PC-3 (cell line): ENCODE data around the gene CLDND1. TPM values are rescaled to one million over a fixed set of nuclear protein-coding genes. Genes with fewer than 3 reads are reported as not detected.

Experiments
- ATAC-seq: fragments of 200-7000 bp; cut with Tn5 transposase; 2 replicates; pipeline ENCODE4 v1.9.1; 2020; ENCODE audit warnings: mild to moderate bottlenecking, moderate library complexity
- BruUV-seq: library from RNA; stranded (reverse); fragments of 400-500 nt; replicated peaks from 2 replicates; lab custom pipeline; 2021; lab: Mats Ljungman, UMichigan
- CTCF ChIA-PET: fragments of 300-600 bp; sonication (Branson Sonifier 250); formaldehyde crosslinking; loops from one replicate; lab custom pipeline; 2022; ENCODE audit warnings: antibody characterized with exemption; lab: Charles Lee
- POLR2A ChIA-PET: fragments of 300-600 bp; sonication (Branson Sonifier 250); formaldehyde crosslinking; loops from one replicate; lab custom pipeline; 2022; ENCODE audit warnings: antibody characterized with exemption; ENCODE audit not compliant: unreplicated experiment; lab: Charles Lee
- DNase-seq: peaks from one replicate; pipeline ENCODE4 v3.0.0-alpha.2; 2015
- H2AFZ ChIP-seq: fragments of 300-600 bp; sonication (generic); 2 replicates; pipeline ENCODE4 v1.6.0; 2016; ENCODE audit warnings: antibody characterized with exemption, low read length
- H3F3A ChIP-seq: fragments of 300-600 bp; sonication (generic); one replicate; pipeline ENCODE4 v1.6.0; 2017; ENCODE audit warnings: antibody characterized with exemption, low read length, control low read depth, mild to moderate bottlenecking; ENCODE audit not compliant: unreplicated experiment
- H3K27ac ChIP-seq: fragments of 300-600 bp; sonication (generic); 2 replicates; pipeline ENCODE4 v1.5.1; 2016; ENCODE audit warnings: mild to moderate bottlenecking, low read length
- H3K27me3 ChIP-seq: fragments of 300-600 bp; sonication (generic); 2 replicates; pipeline ENCODE4 v1.6.1; 2016; ENCODE audit warnings: low read length, mixed read lengths
- H3K36me3 ChIP-seq: fragments of 300-600 bp; sonication (generic); 2 replicates; pipeline ENCODE4 v1.6.1; 2016; ENCODE audit warnings: low read depth, mixed run types, low read length, mixed read lengths
- H3K4me1 ChIP-seq: fragments of 300-600 bp; sonication (generic); 2 replicates; pipeline ENCODE4 v1.5.1; 2016; ENCODE audit warnings: low read length; ENCODE audit not compliant: insufficient read depth
- H3K4me2 ChIP-seq: fragments of 300-600 bp; sonication (generic); 2 replicates; pipeline ENCODE4 v1.6.0; 2016; ENCODE audit warnings: low read length
- H3K4me3 ChIP-seq: fragments of 300-600 bp; sonication (generic); 2 replicates; pipeline ENCODE4 v1.5.1; 2016; ENCODE audit warnings: mild to moderate bottlenecking, low read length, mixed read lengths
- H3K79me2 ChIP-seq: fragments of 300-600 bp; sonication (generic); 2 replicates; pipeline ENCODE4 v1.6.1; 2017; ENCODE audit warnings: low read length, mixed read lengths
- H3K9ac ChIP-seq: fragments of 300-600 bp; sonication (generic); 2 replicates; pipeline ENCODE4 v1.6.0; 2016; ENCODE audit warnings: mild to moderate bottlenecking, low read length
- H3K9me2 ChIP-seq: fragments of 300-600 bp; sonication (generic); replicated peaks from 2 replicates; pipeline ENCODE4 v1.6.1; 2016; ENCODE audit warnings: mixed run types, low read length, mixed read lengths
- H3K9me3 ChIP-seq: fragments of 300-600 bp; sonication (generic); 2 replicates; pipeline ENCODE4 v1.6.1; 2016; ENCODE audit warnings: low read length, mixed read lengths
- H4K20me1 ChIP-seq: fragments of 300-600 bp; sonication (generic); 2 replicates; pipeline ENCODE4 v1.6.1; 2016; ENCODE audit warnings: low read length, mixed read lengths
- CTCF ChIP-seq: fragments of 300-600 bp; sonication (generic); conservative IDR thresholded peaks from 2 replicates; pipeline ENCODE4 v1.5.1; 2017; ENCODE audit warnings: antibody characterized with exemption, low read depth, mild to moderate bottlenecking, low read length
- EZH2 ChIP-seq: fragments of 300-600 bp; sonication (generic); IDR thresholded peaks from one replicate; pipeline ENCODE4 v1.6.1; 2017; ENCODE audit warnings: antibody characterized with exemption, mild to moderate bottlenecking, low read length; ENCODE audit not compliant: unreplicated experiment
- EZH2phosphoT487 ChIP-seq: fragments of 300-600 bp; sonication (generic); IDR thresholded peaks from 2 replicates; pipeline ENCODE4 v1.6.1; 2018; ENCODE audit warnings: mild to moderate bottlenecking, antibody characterized with exemption, low read length, borderline replicate concordance
- intact Hi-C: fragments of 100-400 bp; cut with micrococcal nuclease; formaldehyde crosslinking; loops from 2 replicates; pipeline ENCODE4 v1.9.0; 2023
- total RNA-seq: library from RNA; depleted of rRNA; stranded (reverse); fragments of >200 nt; gene quantifications from 2 replicates; pipeline ENCODE4 v1.2.3, GENCODE V29; 2014

CLDND1 gene
- total RNA-seq, 1 experiment from 2014 or later: 81.1 TPM

DNA sequence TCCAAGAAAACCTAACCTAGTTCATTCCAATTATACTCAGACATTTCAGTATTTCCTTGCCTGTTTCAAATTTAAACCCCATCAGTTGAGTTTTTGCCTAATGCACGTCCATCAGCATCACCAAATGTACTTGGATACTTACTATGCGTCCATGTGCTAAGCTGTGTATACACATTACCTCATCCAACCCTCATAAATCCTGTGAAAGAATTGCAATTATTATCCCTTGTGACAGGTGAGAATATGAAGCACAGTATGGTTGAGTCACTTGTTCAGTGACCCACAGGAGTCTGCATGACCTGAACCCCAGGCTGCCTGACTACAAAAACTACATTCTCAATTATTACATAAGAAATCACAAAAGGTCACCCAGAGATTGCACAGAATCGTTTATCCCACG lies 22.7 kb downstream of the CLDND1 start:
- H3K4me2 ChIP-seq: no peak overlapping the region
- CTCF ChIA-PET: no interaction called here
- no peaks in the 10 kb centered on the region for H3K9me3 ChIP-seq
- BruUV-seq: no TSS peak
- peaks cover 52% of the 10 kb centered on the region for H3K27me3 ChIP-seq
- ATAC-seq (no peak), DNase-seq (no peak)
- no peaks in the 10 kb centered on the region for H4K20me1 ChIP-seq
- POLR2A ChIA-PET: no interaction called here
- TF ChIP-seq EZH2phosphoT487 (no peak), EZH2 (no peak), CTCF (no peak)
- H3K9ac ChIP-seq: no peak overlapping the region
- intact Hi-C loops: no loop called here
- H3K36me3 ChIP-seq: no peaks in the 10 kb centered on the region
- no peaks in the 10 kb centered on the region for H3K4me1 ChIP-seq
- H3F3A ChIP-seq: no peaks in the 10 kb centered on the region
- H2AFZ ChIP-seq: no peak overlapping the region
- H3K4me3 ChIP-seq: no peak overlapping the region
- H3K27ac ChIP-seq: no peak overlapping the region
- no peaks in the 10 kb centered on the region for H3K9me2 ChIP-seq
- no peaks in the 10 kb centered on the region for H3K79me2 ChIP-seq

DNA sequence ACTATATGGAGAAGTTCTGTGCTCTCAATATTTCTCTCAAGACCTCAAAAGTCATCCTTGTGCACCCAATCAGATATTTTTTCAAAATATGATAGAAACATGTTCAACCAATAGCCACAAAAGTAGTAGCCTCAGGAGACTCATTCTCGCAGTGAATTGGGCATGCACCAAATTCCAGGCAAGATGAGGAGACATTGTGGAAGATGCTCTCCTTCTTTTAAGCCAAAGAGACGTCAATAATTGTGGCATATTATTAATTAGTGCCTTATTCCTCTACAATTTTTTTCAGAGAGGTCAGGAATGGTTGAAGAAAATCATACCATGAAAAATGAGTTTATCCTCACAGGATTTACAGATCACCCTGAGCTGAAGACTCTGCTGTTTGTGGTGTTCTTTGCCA lies 25.3 kb downstream of the CLDND1 start, which contains the start of gene OR5K2:
Gene OR5K2, plus strand, starts transcription at position 301 of the 400 bp plus-strand sequence. Its CDS starts 0 bp downstream, at position 301.
- Histone ChIP-seq H3K36me3 (no peaks in the 10 kb centered on the region), H3K27ac (no peak within 1 kb of the TSS), H3K4me3 (no peak within 1 kb of the TSS), H3K9ac (no peak within 1 kb of the TSS), H3K9me2 (no peaks in the 10 kb centered on the region), H3K79me2 (no peaks in the 10 kb centered on the region), H3K9me3 (no peaks in the 10 kb centered on the region), H3F3A (no peaks in the 10 kb centered on the region), H2AFZ (no peak within 1 kb of the TSS), H3K4me2 (no peak within 1 kb of the TSS), H3K4me1 (no peaks in the 10 kb centered on the region), H3K27me3 (peaks cover 68% of the 10 kb centered on the region), H4K20me1 (no peaks in the 10 kb centered on the region)
- DNase-seq (no peak), ATAC-seq (no peak)
- ChIA-PET POLR2A (no interaction called here), CTCF (no interaction called here)
- intact Hi-C loops: no loop called here
- TF ChIP-seq CTCF (no peak), EZH2 (no peak), EZH2phosphoT487 (no peak)
- BruUV-seq: no TSS peak

DNA sequence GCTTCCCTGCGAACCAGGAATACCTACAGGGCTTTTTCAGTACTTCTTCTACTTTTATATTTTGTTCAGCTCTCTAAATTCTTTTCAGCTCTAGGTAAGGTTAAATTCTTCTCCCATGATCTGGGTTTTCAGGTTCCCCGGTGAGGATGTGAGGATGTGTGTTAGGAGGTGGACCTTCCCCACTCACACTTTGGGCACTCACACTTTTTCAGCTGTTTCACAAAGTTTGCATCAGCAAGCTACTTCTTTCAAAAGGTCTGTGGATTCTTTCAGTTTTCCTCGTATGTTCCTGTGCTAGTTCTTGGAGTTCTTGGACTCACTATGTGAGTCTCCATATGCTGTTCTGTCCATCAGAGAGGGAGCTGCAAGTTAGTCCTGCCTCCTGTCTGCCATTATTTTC lies 39.1 kb downstream of the CLDND1 start:
- ATAC-seq (peak; percentile 27; the same call in 1 of the 2 replicates), DNase-seq (peak; percentile 7)
- H3K79me2 ChIP-seq: no peaks in the 10 kb centered on the region
- ChIA-PET POLR2A (no interaction called here), CTCF (no interaction called here)
- H3K4me1 ChIP-seq: peaks cover 19% of the 10 kb centered on the region
- peak overlapping the region; percentile 31 for H3K27ac ChIP-seq
- H3K9me3 ChIP-seq: no peaks in the 10 kb centered on the region
- no peaks in the 10 kb centered on the region for H3K36me3 ChIP-seq
- BruUV-seq: no TSS peak
- H2AFZ ChIP-seq: peak overlapping the region; percentile 39
- no peaks in the 10 kb centered on the region; the same call in 1 of the 2 replicates for H3K27me3 ChIP-seq
- H3K4me3 ChIP-seq: no peak overlapping the region
- intact Hi-C loops: no loop called here
- no peak for TF ChIP-seq EZH2
- no peak for TF ChIP-seq EZH2phosphoT487
- TF ChIP-seq CTCF: no peak
- H3K9ac ChIP-seq: no peak overlapping the region
- no peaks in the 10 kb centered on the region for H3F3A ChIP-seq
- H4K20me1 ChIP-seq: no peaks in the 10 kb centered on the region
- peak overlapping the region; percentile 64 for H3K4me2 ChIP-seq
- no peaks in the 10 kb centered on the region for H3K9me2 ChIP-seq
